Measurements from ENCODE around the gene PSORS1C2.

DNA sequence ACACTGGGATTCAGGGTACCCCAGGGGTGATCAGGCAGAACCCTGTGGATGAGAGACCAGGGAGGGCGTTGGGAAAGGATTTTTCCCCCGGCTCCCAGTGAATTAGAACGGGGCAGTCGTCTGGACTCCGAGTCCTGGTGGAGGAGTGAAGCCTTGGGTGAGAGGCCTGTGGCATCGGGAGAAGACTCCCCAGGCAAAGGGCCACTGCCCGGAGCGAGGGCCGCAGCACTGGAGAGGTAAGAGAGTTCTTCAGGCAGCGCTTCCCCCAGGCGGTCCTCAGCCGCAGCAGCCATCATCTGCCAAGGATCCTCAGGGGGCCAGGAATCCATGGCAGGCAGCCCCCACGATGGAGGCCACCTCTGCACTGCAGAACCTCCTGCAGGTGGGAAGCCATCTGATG is 27.2 kb downstream of the PSORS1C2 start:
- TF ChIP-seq SUZ12 (IDR thresholded peaks at IDR 0.05; ENCODE audit: extremely low read depth, insufficient read depth, insufficient read length) (no peak), ZNF274 (IDR thresholded peaks at IDR 0.05; ENCODE audit: low read depth, low read length) (no peak), YY1 (IDR thresholded peaks at IDR 0.05; ENCODE audit: insufficient read depth, insufficient read length) (no peak)
